SJCRH30 (cell line): ENCODE results near the gene EDDM13. TPM values are rescaled to one million over a fixed set of nuclear protein-coding genes. Genes with fewer than 3 reads are reported as not detected.
A peak's percentile ranks its signal among the peaks of the same experiment; 100 is the strongest.
"Not testable (repeated sequence)": the region's sequence is repeated elsewhere in the genome, so short reads cannot be mapped to it uniquely, and the experiment has no call there.

ENCODE experiments used
- DNase-seq, 2 experiments: peaks; one replicate each; pipeline ENCODE4 v3.0.0-alpha.2; 2015 to 2020
- H3K27ac ChIP-seq: fragments of 250-450 bp; sonication (Bioruptor Pico); 2 replicates; pipeline ENCODE4 v1.5.1; 2020; ENCODE audit warnings: mild to moderate bottlenecking, moderate library complexity
- H3K27me3 ChIP-seq: fragments of 250-450 bp; sonication (Bioruptor Pico); 2 replicates; pipeline ENCODE4 v1.5.1; 2020; ENCODE audit warnings: mild to moderate bottlenecking, moderate library complexity
- H3K36me3 ChIP-seq: fragments of 250-450 bp; sonication (Bioruptor Pico); 2 replicates; pipeline ENCODE4 v1.5.1; 2020; ENCODE audit warnings: mild to moderate bottlenecking, moderate library complexity
- H3K4me1 ChIP-seq: fragments of 250-450 bp; sonication (Bioruptor Pico); 2 replicates; pipeline ENCODE4 v1.5.1; 2020; ENCODE audit warnings: mild to moderate bottlenecking, moderate library complexity
- H3K4me3 ChIP-seq: fragments of 250-450 bp; sonication (Bioruptor Pico); 2 replicates; pipeline ENCODE4 v1.5.1; 2020; ENCODE audit warnings: mild to moderate bottlenecking, moderate library complexity
- H3K9me3 ChIP-seq: fragments of 250-450 bp; sonication (Bioruptor Pico); replicated peaks from 2 replicates; pipeline ENCODE4 v1.5.1; 2020; ENCODE audit warnings: mild to moderate bottlenecking, moderate library complexity
- total RNA-seq: library from RNA; depleted of rRNA; stranded (reverse); fragments of >200 nt; shearing (Covaris generic); gene quantifications from 2 replicates; pipeline ENCODE4 v1.2.3, GENCODE V29; 2014

Gene EDDM13
- total RNA-seq, 1 experiment from 2014 or later, result not detected

DNA sequence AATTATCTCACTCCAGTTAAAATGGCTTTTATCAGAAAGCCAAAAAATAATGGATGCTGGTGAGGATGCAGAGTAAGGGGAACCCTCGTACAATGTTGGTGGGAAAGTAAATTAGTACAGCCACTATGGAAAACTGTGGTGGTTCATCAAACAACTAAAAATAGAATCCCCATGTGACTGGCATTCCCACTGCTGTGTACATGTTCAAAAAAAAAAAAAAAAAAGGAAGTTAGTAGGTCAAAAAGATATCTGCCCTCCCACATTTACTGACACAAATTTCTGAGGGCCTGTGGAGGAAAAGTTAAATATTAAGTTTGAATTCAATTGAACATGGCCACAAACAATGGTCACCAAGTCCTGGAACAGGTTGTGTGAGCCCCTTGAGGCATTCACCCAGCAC is 51.9 kb downstream of the EDDM13 start:
- H3K36me3 ChIP-seq, result no peaks in the 10 kb centered on the region
- no peak overlapping the region for H3K4me3 ChIP-seq
- no peak overlapping the region for H3K27ac ChIP-seq
- no peaks in the 10 kb centered on the region for H3K9me3 ChIP-seq
- no peak for DNase-seq
- no peaks in the 10 kb centered on the region for H3K27me3 ChIP-seq
- no peaks in the 10 kb centered on the region for H3K4me1 ChIP-seq

DNA sequence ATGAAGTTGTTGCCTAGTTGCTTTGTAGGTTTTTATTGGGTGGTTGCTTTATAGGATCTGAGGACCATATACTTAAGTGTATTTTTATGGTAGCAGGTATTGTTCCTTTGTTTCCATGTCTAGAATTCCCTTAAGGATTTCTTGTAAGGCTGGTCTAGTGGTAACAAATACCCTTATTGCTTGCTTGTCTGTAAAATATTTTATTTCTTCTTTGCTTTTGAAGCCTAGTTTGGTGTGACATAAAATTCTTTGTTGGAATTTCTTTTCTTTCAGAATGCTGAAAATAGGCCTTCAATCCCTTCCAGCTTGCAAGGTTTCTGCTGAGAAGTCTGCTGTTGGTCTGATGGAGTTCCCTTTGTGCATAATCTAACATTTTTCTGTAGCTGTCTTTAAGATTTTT is 60.1 kb downstream of the EDDM13 start:
- Histone ChIP-seq H3K4me3 (no peak overlapping the region), H3K36me3 (no peaks in the 10 kb centered on the region), H3K4me1 (no peaks in the 10 kb centered on the region), H3K27ac (no peak overlapping the region), H3K27me3 (no peaks in the 10 kb centered on the region), H3K9me3 (no peaks in the 10 kb centered on the region)
- no peak for DNase-seq

DNA sequence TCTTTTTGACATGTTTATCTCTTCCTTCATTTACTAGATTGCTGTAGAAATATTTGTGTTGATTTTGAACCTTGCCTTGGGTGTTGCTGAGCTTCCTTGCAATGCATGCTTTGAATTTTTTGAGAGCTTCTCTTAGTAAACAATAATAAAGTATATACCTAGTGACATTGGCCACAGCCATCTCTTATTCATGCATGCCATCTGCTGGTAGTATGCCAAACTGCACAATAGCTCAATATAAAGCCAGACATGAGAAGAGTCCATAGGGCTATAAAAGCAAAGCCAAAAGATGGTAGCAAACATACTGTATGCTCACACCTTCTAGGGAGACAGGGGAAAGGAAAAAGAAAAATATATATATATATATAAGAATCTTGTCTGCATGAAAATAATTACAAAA is 61.0 kb downstream of the EDDM13 start:
- Histone ChIP-seq H3K27me3 (no peaks in the 10 kb centered on the region), H3K4me1 (no peaks in the 10 kb centered on the region), H3K27ac (no peak overlapping the region), H3K36me3 (no peaks in the 10 kb centered on the region), H3K9me3 (no peaks in the 10 kb centered on the region), H3K4me3 (no peak overlapping the region)
- peak; percentile 17 to 60 for DNase-seq

DNA sequence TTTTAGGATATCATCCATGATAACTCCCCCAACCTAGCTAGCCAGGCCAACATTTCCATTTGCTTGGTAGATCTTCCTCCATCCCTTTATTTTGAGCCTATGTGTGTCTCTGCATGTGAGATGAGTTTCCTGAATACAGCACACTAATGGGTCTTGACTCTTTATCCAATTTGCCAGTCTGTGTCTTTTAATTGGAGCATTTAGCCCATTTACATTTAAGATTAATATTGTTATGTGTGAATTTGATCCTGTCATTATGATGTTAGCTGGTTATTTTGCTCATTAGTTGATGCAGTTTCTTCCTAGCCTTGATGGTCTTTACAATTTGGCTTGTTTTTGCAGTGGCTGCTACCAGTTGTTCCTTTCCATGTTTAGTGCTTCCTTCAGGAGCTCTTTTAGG is 62.8 kb downstream of the EDDM13 start:
- not testable (repeated sequence) for H3K4me1 ChIP-seq, H3K4me3 ChIP-seq, DNase-seq, H3K36me3 ChIP-seq, H3K27ac ChIP-seq, H3K27me3 ChIP-seq, H3K9me3 ChIP-seq

DNA sequence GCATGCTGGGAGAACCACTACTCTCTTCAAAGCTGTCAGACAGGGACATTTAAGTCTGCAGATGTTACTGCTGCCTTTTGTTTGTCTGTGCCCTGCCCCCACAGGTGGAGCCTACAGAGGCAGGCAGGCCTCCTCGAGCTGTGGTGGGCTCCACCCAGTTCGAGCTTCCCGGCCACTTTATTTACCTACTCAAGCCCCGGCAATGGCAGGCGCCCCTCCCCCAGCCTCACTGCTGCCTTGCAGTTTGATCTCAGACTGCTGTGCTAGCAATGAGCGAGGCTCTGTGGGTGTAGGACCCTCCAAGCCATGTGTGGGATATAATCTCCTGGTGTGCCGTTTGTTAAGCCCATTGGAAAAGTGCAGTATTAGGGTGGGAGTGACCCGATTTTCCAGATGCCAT is 64.5 kb downstream of the EDDM13 start:
- not testable (repeated sequence) for H3K4me3 ChIP-seq, H3K36me3 ChIP-seq, DNase-seq, H3K9me3 ChIP-seq, H3K27me3 ChIP-seq, H3K27ac ChIP-seq, H3K4me1 ChIP-seq

DNA sequence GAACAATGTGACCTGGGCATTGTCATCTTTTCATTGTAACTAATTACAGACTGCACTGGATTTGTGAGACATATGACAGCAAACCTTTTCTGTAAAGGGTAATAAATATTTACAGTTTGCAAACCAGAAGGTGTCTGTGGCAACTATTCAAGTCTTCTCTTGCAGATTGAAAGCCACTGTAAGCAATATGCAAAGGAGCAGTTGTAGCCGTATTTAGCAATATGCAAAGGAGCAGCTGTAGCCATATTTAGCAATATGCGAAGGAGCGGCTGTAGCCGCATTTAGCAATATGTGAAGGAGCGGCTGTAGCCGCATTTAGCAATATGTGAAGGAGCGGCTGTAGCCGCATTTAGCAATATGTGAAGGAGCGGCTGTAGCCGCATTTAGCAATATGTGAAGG is 66.5 kb downstream of the EDDM13 start:
- not testable (repeated sequence) for H3K27me3 ChIP-seq, H3K4me3 ChIP-seq, H3K27ac ChIP-seq, H3K4me1 ChIP-seq, H3K9me3 ChIP-seq, DNase-seq, H3K36me3 ChIP-seq

DNA sequence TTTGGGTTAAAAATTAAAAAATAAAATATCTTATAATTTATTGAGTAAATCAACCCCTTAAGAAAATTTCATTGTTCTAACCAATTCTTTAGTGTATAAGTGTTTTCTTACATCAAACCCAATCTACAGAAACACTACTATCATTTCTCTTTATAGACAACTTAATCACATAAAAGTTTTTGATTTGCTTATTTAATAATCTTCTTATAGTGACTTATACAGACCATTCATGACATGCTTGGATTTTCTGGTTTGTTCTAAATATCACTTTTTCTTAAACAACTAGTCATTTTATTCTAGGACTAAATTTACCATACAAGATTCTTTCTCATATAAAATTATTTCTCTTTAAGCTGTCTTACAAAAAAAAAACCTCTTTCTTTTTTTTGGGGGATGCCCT is 69.4 kb downstream of the EDDM13 start:
- Histone ChIP-seq H3K27ac (no peak overlapping the region), H3K4me3 (no peak overlapping the region), H3K9me3 (no peaks in the 10 kb centered on the region), H3K27me3 (no peaks in the 10 kb centered on the region), H3K4me1 (no peaks in the 10 kb centered on the region), H3K36me3 (no peaks in the 10 kb centered on the region)
- DNase-seq, result no peak

DNA sequence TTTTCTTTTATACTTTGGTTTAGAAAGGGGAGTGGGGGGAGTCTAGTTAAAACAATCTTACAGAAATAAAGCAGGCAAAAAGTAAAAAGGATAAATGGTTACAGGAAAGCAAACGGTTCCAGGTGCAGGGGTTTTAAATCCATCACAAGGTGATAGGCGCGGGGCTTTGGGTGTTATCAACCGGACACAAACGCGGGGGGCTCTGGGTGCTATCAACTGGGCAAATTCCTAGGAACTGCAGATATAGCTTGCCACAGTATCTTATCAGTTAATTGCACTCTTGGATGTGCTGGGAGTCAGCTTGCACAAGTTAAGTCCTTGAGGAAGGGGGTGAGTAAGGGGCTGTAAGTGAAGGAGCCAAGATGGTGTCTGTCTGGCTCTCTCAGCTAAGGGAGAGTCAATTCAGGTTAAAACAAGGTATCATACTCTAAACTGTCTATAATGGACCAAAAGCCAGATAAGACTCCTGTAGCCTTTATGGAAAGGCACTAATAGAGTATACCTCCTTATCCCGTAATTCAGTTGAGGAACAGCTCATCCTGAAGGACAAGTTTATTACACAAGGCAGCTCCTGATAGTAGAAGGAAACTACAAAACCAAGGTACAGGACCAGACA is 74.7 kb downstream of the EDDM13 start:
- H3K4me1 ChIP-seq, result no peaks in the 10 kb centered on the region
- no peaks in the 10 kb centered on the region for H3K36me3 ChIP-seq
- H3K27ac ChIP-seq, result no peak overlapping the region
- no peak for DNase-seq
- H3K9me3 ChIP-seq, result no peaks in the 10 kb centered on the region
- H3K4me3 ChIP-seq, result no peak overlapping the region
- H3K27me3 ChIP-seq, result no peaks in the 10 kb centered on the region

DNA sequence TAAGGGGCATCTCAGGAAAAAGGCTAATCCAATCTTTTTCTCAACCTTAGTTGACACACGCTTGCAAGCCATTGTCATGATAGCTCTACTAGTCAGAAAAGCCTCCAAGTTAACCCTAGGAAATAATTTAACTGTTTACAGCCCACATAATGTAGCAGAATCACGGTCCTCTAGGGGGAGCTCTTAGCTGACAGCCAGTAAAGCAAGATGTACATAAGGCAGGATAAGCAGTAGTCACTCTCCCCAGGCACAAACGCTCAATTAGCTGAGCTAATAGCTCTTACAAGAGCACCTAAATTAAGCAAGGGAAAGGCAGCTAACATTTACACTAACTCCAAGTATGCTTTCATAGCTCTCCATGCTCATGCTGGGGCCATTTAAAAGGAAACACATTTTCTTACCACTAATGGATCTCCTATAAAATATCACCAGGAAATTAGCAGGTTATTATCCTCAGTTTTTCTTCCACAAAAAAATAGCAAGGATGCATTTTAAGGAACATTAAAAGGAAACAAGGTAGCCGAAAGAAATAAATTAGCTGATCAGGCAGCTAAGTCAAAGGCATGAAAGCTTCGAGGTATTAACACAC is 75.8 kb downstream of the EDDM13 start:
- Histone ChIP-seq H3K4me1 (no peaks in the 10 kb centered on the region), H3K27ac (no peak overlapping the region), H3K36me3 (no peaks in the 10 kb centered on the region), H3K4me3 (no peak overlapping the region), H3K9me3 (no peaks in the 10 kb centered on the region), H3K27me3 (no peaks in the 10 kb centered on the region)
- DNase-seq, result peak; percentile 6 to 20

DNA sequence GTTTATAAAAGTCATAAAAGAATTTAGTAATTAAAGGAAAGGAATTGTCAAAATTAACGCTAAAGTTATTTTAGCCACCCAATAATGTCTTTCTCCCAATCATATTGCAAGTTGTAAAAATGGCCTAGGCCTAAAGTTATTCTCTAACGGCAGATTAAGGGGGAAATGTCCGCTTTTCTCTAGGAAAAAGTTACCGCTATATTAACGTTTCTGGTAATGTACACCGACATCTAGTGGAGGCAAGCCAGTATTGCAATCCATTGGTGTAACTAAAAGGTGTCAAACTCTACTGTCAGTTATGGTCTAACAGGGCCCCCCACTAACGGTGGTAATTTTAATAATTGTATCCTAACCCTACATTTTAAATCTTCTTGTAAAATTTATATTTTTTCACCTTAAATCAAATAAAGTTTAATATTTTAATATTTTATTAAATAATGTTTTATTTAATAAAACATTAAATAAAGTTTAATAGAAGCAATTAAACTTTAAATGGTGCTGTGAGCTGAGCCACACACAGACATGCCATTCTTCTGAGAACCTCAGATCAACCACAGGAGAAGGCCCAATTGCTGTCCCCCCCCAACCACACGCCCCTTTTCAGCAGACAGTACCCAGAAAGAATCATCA is 78.0 kb downstream of the EDDM13 start:
- Histone ChIP-seq H3K4me3 (no peak overlapping the region), H3K9me3 (no peaks in the 10 kb centered on the region), H3K4me1 (no peaks in the 10 kb centered on the region), H3K27me3 (no peaks in the 10 kb centered on the region), H3K36me3 (no peaks in the 10 kb centered on the region), H3K27ac (no peak overlapping the region)
- peak; percentile 41 to 70 for DNase-seq

DNA sequence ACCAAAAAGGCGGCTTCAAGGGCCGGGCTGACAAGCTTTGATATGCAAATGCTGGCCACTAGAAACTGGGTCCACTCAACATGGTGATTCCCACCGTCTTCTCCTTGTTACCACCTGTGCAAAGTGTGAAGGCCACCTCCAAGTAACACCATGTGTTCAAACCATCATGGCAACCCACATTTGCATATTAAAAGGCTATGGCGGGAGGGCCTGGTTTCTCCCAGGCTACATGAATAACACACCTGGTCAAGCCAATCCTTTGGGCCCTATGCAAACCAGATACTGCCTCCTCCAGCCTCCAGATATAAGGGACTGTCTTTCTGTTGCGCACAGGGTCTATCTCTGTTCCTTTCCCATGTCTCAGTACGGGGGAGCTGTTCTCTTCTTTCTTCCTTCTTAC is 78.7 kb downstream of the EDDM13 start:
- no peak overlapping the region for H3K27ac ChIP-seq
- H3K4me3 ChIP-seq, result no peak overlapping the region
- H3K4me1 ChIP-seq, result no peaks in the 10 kb centered on the region
- H3K36me3 ChIP-seq, result no peaks in the 10 kb centered on the region
- DNase-seq, result no peak
- H3K27me3 ChIP-seq, result no peaks in the 10 kb centered on the region
- no peaks in the 10 kb centered on the region for H3K9me3 ChIP-seq

DNA sequence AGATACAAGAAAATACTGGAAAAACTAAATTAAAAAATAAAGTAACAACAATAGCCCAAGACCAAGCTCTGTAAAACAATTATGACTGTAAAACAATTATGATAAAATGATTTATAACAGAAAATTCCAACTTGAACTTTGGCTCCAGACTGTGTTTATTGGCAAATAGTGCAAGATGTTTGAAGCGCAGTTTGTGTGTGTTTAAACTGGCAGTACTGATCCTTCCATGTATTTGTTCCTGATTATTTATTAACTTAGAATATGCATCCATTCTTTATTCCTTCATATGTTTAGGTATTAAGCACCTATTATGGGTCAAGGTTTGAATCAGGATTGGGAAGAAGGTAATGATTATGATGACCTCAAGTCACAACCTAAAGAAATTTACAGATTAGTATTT is 83.0 kb downstream of the EDDM13 start:
- Histone ChIP-seq H3K9me3 (no peaks in the 10 kb centered on the region), H3K4me3 (no peak overlapping the region), H3K4me1 (no peaks in the 10 kb centered on the region), H3K27me3 (no peaks in the 10 kb centered on the region), H3K27ac (no peak overlapping the region), H3K36me3 (no peaks in the 10 kb centered on the region)
- DNase-seq, result no peak

DNA sequence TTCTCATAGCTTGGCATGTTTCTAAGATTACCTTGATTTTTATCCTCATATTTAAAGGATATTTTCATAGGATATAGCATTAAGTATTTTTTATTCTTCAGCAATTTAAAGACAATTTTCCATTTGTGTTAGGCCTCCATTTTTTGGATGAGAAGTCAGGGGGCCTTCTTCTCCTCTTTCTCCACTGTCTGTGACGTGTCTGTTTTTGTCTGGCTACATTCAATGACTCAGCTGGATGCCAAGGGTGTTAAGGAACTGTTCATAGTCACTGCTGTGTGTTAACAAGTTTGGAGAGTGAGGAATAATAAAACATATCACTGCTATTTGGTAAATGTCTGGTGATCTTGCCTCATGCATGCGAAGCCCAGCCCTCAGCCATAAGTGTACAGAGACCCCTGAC is 84.4 kb downstream of the EDDM13 start:
- no peaks in the 10 kb centered on the region for H3K4me1 ChIP-seq
- no peaks in the 10 kb centered on the region for H3K36me3 ChIP-seq
- H3K27ac ChIP-seq, result no peak overlapping the region
- 0 out of 2 replicates have a peak, but pooled peaks cover 7% of the 10 kb centered on the region for H3K9me3 ChIP-seq
- no peaks in the 10 kb centered on the region for H3K27me3 ChIP-seq
- no peak for DNase-seq
- no peak overlapping the region for H3K4me3 ChIP-seq
